NCI-H82 treated with DMSO at 0.1 percent for 48 hours (cell line): ENCODE results near the gene AACS.

Experiments used
- DNase-seq: peaks from one replicate; lab custom pipeline; 2025; ENCODE audit not compliant: unreplicated experiment; lab: John Stamatoyannopoulos, UW

Gene AACS

DNA sequence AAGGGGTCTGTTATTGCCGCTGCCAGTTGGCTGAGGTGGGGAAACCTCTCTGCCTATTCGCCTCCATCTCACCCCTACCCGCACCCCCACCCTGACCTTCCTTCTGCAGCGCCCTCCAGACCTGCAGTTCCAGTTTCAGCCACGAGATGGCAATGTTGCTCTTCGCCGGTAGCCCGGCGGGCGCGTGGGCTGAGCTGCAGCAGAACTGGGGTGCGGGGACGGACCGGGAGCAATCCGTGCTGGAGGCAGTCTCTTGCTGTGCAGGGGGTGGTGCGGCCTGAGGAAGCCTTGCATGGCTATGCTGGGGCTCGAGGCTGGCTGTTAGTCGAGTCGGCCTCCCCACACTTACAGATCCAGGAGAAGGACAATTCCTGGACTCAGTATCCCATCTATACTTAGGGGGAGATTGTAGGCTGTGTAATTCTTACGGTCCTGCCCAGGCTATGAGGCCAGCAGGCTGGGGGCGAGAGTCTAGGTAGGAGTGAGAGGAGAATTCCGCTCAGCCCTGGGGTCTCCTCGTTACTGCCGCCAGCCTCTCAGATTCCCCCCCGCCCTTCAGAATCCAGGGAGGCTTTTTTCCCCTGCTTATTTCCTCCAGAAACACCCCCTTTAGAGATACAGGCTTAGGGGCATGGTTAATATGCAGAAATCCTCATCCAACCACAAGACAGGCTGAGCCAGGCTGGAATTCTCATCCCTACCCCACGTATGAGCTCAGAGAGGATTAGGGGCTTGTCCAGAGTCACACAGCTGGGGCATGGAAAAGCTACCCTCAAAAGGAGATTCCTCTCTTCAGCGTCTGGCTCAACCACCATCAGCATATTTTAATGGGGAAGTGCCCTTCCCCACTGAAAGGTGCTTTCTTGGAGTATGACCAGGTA is 118.2 kb downstream of the AACS start:
- DNase-seq = peak; percentile 83

GRCh38 chr12:125184213-125184967 is 119.2 kb downstream of the AACS start:
- DNase-seq = peak; percentile 94

DNA sequence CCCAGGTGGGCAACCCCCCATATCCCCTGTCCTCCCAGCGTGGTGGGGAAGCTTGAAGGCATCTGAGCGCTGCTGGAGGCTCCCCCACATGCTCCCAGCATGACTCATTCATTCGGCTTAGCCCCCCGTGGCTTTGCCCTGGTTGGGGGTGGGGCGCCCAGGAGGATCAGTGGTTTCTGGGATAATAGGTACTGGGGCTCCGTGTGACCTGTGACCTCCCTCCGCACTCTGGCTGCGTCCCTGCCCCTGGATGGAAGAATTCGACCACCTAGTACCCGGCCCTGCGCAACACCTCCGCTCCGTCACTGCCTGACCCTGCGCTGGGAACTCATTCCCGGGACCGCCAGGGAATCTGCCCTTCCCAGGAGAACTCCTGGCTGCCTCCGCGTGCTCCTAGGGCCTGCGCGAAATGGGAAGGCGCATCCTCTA is 120.1 kb downstream of the AACS start:
- DNase-seq = no peak

- peak; percentile 65 for DNase-seq
Measured at GRCh38 chr12:125185740-125186470, 120.7 kb downstream of the AACS start, which contains the start of gene TMEM132B. TMEM132B (plus strand) TSS chr12:125186386.

DNA sequence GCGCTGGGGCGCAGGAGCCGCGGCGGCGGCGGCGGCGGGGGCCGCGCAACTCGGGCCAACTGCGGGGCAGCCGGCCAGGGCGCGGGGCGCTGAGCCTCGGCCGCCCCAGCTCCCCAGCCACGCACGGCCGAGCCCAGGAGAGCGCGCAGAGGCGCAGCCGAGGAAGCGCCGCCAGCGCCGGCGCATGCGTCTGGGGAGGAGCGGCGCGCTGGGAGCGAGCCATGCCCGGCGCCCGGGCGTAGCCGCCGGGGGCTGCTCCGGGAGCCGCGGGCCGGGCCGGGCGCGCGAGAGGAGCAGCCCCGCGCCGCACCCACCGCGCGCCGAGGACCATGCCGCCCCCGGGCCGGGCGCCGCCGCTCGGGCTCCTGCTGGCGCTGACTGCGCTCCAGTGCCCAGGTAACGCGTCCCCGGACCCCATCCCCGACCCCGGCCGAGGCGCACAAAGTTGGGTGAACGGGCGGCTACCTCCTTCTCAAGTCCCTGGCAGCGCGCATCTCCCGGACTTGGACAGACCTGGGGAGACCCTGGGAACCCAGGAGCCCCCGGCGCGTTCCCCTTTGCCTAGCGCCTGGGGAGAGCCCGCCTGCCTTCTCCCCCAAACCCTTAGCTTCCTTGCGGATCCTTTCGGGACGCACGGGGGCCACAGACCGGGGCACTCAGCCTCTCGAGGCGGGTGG is 121.4 kb downstream of the AACS start:
- DNase-seq = no peak

GRCh38 chr12:125187148-125187745 is 122.0 kb downstream of the AACS start:
- DNase-seq = no peak

- DNase-seq = no peak
Measured at GRCh38 chr12:125187780-125188741, 122.8 kb downstream of the AACS start.

GRCh38 chr12:125189015-125189414 is 123.8 kb downstream of the AACS start:
- DNase-seq = no peak

DNA sequence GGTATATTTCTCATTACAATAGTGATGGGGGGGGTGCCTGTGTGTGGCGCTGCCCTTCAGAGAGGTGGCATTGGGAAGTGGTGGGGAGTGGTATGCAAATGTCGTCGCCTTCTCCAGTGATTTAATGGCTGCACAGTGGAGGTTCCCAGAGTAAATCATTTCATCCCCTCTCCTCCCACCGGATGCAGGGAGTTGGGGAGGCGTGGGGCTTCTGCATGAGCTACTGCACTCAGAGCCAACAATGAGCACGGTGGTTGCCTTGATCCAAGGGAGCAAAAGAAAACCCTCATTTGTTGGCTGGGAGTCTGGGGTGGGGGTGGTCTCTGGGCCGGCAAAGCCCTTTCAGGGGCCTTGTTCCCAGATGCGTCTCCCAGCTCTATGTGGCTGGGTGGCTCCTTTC is 124.3 kb downstream of the AACS start:
- DNase-seq = no peak

DNA sequence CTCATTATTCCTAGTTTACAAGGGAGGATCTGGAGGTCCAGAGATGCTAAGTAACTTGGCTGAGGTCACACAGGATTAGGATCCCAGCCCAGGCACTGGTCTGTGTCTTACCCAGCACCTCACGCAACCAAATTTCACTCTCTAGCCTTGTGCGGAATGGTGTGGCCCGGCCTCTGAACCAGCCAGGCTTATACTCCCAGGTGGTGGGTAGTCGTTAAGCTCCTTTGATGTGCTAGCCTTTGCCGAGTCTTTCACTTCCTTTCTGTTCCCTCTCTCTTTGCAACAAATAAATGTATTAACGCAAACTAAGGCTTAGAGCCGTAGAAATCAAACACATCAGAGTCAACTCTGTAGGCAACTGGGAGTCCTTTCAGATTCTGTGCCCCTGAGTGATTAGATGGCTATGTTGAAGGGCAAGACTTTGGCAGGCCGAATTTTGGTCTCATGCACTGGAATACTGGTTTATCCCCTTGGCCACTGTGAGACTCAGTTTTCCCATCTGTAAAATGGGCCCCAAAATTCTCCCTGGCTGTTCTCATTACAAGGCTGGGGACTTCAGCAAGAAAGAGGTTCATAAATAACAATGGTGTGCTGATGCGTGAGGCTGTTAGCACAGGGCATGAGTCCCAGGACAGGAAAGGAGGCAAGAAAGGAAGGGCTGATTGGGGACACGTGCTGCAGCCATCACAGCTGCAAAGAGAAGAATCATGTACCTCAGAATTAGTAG is 126.3 kb downstream of the AACS start:
- no peak for DNase-seq

GRCh38 chr12:125192690-125193221 is 127.5 kb downstream of the AACS start:
- no peak for DNase-seq
